Bronchial smooth muscle cell (primary cell): ENCODE results near the gene SLC6A19. TPM values are rescaled to one million over a fixed set of nuclear protein-coding genes. Genes with fewer than 3 reads are reported as not detected.

Experiments used
- total RNA-seq: library from RNA; depleted of rRNA; stranded (reverse); fragments of >200 nt; gene quantifications from 2 replicates; pipeline ENCODE4 v1.2.1, GENCODE V29; 2014

SLC6A19 gene
- not detected in 2 replicates for total RNA-seq

DNA sequence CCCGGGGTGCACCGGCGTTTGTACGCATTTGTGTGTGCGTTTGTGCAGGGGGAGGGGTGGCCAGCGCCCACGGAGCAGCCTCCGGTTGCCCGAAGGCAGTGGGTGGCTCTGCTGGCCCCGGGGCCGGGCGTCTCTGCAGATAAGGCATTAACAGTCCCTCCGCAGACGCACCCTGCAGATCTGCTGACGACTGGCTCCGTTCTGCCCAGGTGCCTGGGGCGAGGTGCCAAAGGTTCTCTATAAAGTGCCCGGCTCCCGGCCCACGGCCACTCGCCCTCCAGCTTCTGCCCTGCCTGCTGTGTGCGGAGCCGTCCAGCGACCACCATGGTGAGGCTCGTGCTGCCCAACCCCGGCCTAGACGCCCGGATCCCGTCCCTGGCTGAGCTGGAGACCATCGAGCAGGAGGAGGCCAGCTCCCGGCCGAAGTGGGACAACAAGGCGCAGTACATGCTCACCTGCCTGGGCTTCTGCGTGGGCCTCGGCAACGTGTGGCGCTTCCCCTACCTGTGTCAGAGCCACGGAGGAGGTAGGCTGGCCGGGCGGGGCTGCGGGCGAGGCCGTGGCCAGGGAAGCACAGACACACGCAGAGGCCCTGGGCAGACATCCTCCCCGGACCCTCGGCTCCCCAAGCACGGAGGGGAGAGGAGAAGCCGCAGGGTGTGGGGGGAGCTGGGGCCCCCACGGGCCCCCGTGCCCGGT lies at the start of gene SLC6A19:
TSS of gene SLC6A19 (plus strand) at position 269 of the 699 bp plus-strand sequence. CDS start at position 325, 56 bp downstream.

DNA sequence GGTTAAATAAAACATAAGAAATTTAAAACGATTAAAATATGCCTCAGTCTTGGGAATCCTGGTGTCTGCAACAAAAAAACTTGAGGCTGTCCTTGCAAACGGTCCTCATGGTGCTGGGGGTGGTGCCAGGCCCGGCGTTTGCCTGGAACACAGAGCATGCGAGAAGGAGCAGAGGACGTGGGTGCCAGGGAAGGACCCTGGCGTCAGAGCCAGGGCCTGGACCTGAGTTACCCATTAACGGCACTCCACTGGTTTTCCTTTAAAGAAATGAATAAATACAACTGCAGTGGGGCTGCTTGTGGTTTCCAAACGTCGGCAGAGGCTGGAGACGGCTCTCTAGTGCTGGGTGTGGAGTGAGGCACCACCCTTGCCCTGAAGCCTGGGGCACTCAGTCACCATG lies 23.7 kb downstream of the SLC6A19 start, which contains the start of gene SLC6A18:
TSS of gene SLC6A18 (plus strand) at position 301 of the 400 bp plus-strand sequence. CDS start at position 398, 97 bp downstream.

Other genes with a start within 250 kb of the SLC6A19 start
- 0.16 and 4.0 TPM in 2 replicates for gene NKD2, start 192.8 kb upstream of the SLC6A19 start, total RNA-seq
- gene SLC12A7, start 89.5 kb upstream of the SLC6A19 start, total RNA-seq = 7.3 and 16.1 TPM in 2 replicates
- gene SLC6A18, start 23.8 kb downstream of the SLC6A19 start, total RNA-seq = not detected in 2 replicates
- gene TERT, start 93.5 kb downstream of the SLC6A19 start, total RNA-seq = not detected in 2 replicates
- gene CLPTM1L, start 143.5 kb downstream of the SLC6A19 start, total RNA-seq = 200 and 262 TPM in 2 replicates
- under 0.01 TPM in 1 of 2 replicates, not detected in the other for gene SLC6A3, start 243.8 kb downstream of the SLC6A19 start, total RNA-seq